HCT116 (cell line): ENCODE measurements around the gene SPACA4.

Source experiments
- CTCF ChIP-seq, 3 experiments: fragments of 200-600 bp in 1 of 3; sonication (generic) in 1 of 3; IDR thresholded peaks in 2 of 3; conservative IDR thresholded peaks in 1 of 3; 2 replicates each; pipeline ENCODE4 v1.5.1; 2012 to 2017; ENCODE audit warnings: low read depth in 2 of 3, low read length in 2 of 3, antibody characterized with exemption in 1 of 3, borderline replicate concordance in 1 of 3, control low read depth in 1 of 3, mild to moderate bottlenecking in 1 of 3, mixed read lengths in 1 of 3, mixed run types in 1 of 3, moderate library complexity in 1 of 3; ENCODE audit not compliant: insufficient read depth in 1 of 3
- EZH2 ChIP-seq: fragments of 200-600 bp; sonication (generic); IDR thresholded peaks from 2 replicates; pipeline ENCODE4 v1.6.1; 2017; ENCODE audit warnings: antibody characterized with exemption, mixed run types
- FOSL1 ChIP-seq: IDR thresholded peaks from 2 replicates; pipeline ENCODE4 v1.6.1; 2012; ENCODE audit warnings: low read depth
- JUND ChIP-seq: IDR thresholded peaks from 2 replicates; pipeline ENCODE4 v1.6.1; 2012
- MAX ChIP-seq: IDR thresholded peaks from 2 replicates; pipeline ENCODE4 v1.6.1; 2012
- POLR2A ChIP-seq: IDR thresholded peaks from 2 replicates; pipeline ENCODE4 v1.7.0; 2011; ENCODE audit warnings: borderline replicate concordance; ENCODE audit not compliant: insufficient read depth, insufficient read length; ENCODE audit errors: extremely low read depth
- POLR2AphosphoS5 ChIP-seq: IDR thresholded peaks from 2 replicates; pipeline ENCODE4 v1.6.1; 2011; ENCODE audit warnings: mild to moderate bottlenecking, low read depth, low read length, moderate library complexity
- RAD21 ChIP-seq: IDR thresholded peaks from 2 replicates; pipeline ENCODE4 v1.6.1; 2012; ENCODE audit warnings: low read depth, mild to moderate bottlenecking
- REST ChIP-seq: IDR thresholded peaks from 2 replicates; pipeline ENCODE4 v1.6.1; 2012; ENCODE audit warnings: low read depth
- SIN3A ChIP-seq: IDR thresholded peaks from 2 replicates; pipeline ENCODE4 v1.6.1; 2012; ENCODE audit warnings: low read depth
- SP1 ChIP-seq: IDR thresholded peaks from 2 replicates; pipeline ENCODE4 v1.6.1; 2012; ENCODE audit warnings: low read depth
- TCF7L2 ChIP-seq: IDR thresholded peaks from 2 replicates; pipeline ENCODE4 v1.7.0; 2011; ENCODE audit warnings: borderline replicate concordance, inconsistent platforms; ENCODE audit not compliant: insufficient read depth, insufficient read length; ENCODE audit errors: extremely low read depth
- YY1 ChIP-seq: IDR thresholded peaks from 2 replicates; pipeline ENCODE4 v1.6.1; 2011; ENCODE audit warnings: low read length, low read depth, moderate library complexity, mild to moderate bottlenecking; ENCODE audit not compliant: insufficient replicate concordance; ENCODE audit errors: extremely low read depth
- ZBTB33 ChIP-seq: IDR thresholded peaks from 2 replicates; pipeline ENCODE4 v1.6.1; 2011; ENCODE audit warnings: mild to moderate bottlenecking, low read length, moderate library complexity; ENCODE audit not compliant: insufficient replicate concordance; ENCODE audit errors: extremely low read depth

GRCh38 chr19:48625891-48626327 lies 19.4 kb downstream of the SPACA4 start:
- no peak for TF ChIP-seq CTCF (IDR thresholded peaks at IDR 0.05 in 2 of 3, conservative IDR thresholded peaks at IDR 0.05 in 1 of 3; ENCODE audit: borderline replicate concordance in 1 of 3, insufficient read depth in 1 of 3, low read depth in 2 of 3, low read length in 2 of 3)
- TF ChIP-seq ZBTB33 = no peak
- no peak for TF ChIP-seq POLR2A
- TF ChIP-seq SP1 = no peak
- TF ChIP-seq MAX = no peak
- TF ChIP-seq JUND = no peak
- no peak for TF ChIP-seq FOSL1
- TF ChIP-seq REST = no peak
- TF ChIP-seq POLR2AphosphoS5 = no peak
- no peak for TF ChIP-seq SIN3A
- no peak for TF ChIP-seq YY1
- no peak for TF ChIP-seq EZH2
- no peak for TF ChIP-seq RAD21
- no peak for TF ChIP-seq TCF7L2
